AG09309 (cell line): ENCODE data around the gene CBARP.

Experiments used
- DNase-seq: peaks from one replicate; pipeline ENCODE4 v3.0.0-alpha.2; 2010; ENCODE audit warnings: low read depth
- H3K4me3 ChIP-seq: 2 replicates; pipeline ENCODE4 v1.5.1; 2011; ENCODE audit warnings: mild to moderate bottlenecking, low read depth, low read length, moderate library complexity; ENCODE audit not compliant: control insufficient read depth
- CTCF ChIP-seq: IDR thresholded peaks from 2 replicates; pipeline ENCODE4 v1.5.1; 2011; ENCODE audit warnings: mild to moderate bottlenecking, low read depth, low read length, inconsistent platforms; ENCODE audit not compliant: insufficient read depth, control insufficient read depth; ENCODE audit errors: missing control alignments

The CBARP gene

GRCh38 chr19:1183543-1184172, 54.1 kb downstream of the CBARP start:
- no peak for TF ChIP-seq CTCF
- DNase-seq = no peak
- no peak overlapping the region for H3K4me3 ChIP-seq

GRCh38 chr19:1182727-1183126, 55.1 kb downstream of the CBARP start:
- no peak for TF ChIP-seq CTCF
- no peak for DNase-seq
- H3K4me3 ChIP-seq = no peak overlapping the region

- no peak for TF ChIP-seq CTCF
- no peak for DNase-seq
- H3K4me3 ChIP-seq = no peak overlapping the region
Observed at GRCh38 chr19:1182068-1182467, 55.7 kb downstream of the CBARP start.

GRCh38 chr19:1181606-1182005, 56.2 kb downstream of the CBARP start:
- no peak for DNase-seq
- TF ChIP-seq CTCF = no peak
- H3K4me3 ChIP-seq = no peak overlapping the region
